Measurements from ENCODE around the gene SPARCL1.

DNA sequence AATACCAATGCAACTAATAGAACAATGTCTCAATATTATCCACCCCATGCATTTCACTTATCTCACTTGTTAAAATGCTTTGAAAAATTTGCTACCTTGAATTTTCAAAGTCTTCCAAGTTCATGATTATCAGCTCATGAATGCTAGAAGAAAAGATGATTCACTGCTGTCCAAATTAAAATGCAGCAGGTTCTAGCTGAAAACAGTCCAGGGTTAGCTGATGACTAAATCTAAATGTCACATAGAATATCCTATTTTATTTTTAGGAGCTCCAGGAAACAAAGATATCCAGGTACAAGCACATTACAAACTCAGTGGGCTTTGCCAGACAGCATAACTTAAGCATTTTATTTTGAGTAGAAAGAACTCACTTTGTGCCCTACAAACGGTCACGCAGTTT, 38.0 kb upstream of the SPARCL1 start:
- TF ChIP-seq POLR2AphosphoS5 (IDR thresholded peaks at IDR 0.05; ENCODE audit: low read depth, low read length): no peak
- TF ChIP-seq, protein P1, sequence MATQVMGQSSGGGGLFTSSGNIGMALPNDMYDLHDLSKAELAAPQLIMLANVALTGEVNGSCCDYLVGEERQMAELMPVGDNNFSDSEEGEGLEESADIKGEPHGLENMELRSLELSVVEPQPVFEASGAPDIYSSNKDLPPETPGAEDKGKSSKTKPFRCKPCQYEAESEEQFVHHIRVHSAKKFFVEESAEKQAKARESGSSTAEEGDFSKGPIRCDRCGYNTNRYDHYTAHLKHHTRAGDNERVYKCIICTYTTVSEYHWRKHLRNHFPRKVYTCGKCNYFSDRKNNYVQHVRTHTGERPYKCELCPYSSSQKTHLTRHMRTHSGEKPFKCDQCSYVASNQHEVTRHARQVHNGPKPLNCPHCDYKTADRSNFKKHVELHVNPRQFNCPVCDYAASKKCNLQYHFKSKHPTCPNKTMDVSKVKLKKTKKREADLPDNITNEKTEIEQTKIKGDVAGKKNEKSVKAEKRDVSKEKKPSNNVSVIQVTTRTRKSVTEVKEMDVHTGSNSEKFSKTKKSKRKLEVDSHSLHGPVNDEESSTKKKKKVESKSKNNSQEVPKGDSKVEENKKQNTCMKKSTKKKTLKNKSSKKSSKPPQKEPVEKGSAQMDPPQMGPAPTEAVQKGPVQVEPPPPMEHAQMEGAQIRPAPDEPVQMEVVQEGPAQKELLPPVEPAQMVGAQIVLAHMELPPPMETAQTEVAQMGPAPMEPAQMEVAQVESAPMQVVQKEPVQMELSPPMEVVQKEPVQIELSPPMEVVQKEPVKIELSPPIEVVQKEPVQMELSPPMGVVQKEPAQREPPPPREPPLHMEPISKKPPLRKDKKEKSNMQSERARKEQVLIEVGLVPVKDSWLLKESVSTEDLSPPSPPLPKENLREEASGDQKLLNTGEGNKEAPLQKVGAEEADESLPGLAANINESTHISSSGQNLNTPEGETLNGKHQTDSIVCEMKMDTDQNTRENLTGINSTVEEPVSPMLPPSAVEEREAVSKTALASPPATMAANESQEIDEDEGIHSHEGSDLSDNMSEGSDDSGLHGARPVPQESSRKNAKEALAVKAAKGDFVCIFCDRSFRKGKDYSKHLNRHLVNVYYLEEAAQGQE (IDR thresholded peaks at IDR 0.05; ENCODE audit: insufficient read depth in 1 of 2, low read depth in 2 of 2, low read length in 2 of 2): no peak
- TF ChIP-seq TAF1 (IDR thresholded peaks at IDR 0.05; ENCODE audit: borderline replicate concordance, insufficient read depth, low read length): no peak
- TF ChIP-seq SIN3A (IDR thresholded peaks at IDR 0.05; ENCODE audit: borderline replicate concordance, insufficient read depth, low read length): no peak

All from PFSK-1 (cell line).